Trophoblast cell (in vitro differentiated cells and primary cell): Measurements from ENCODE around the gene C1QA.

ENCODE experiments used
- DNase-seq, 2 donors: peaks; one replicate each; pipeline ENCODE4 v3.0.0-alpha.2; 2016
- H2AFZ ChIP-seq: 2 replicates; pipeline ENCODE4 v1.6.1; 2013; ENCODE audit warnings: low read length, moderate library complexity, mild to moderate bottlenecking; ENCODE audit not compliant: insufficient read depth, poor library complexity
- H2AK5ac ChIP-seq: 2 replicates; pipeline ENCODE4 v1.6.1; 2013; ENCODE audit warnings: mild to moderate bottlenecking, low read length
- H2BK120ac ChIP-seq: 2 replicates; pipeline ENCODE4 v1.6.1; 2013; ENCODE audit warnings: low read length, mild to moderate bottlenecking, moderate library complexity; ENCODE audit not compliant: insufficient read depth, poor library complexity
- H2BK12ac ChIP-seq: 2 replicates; pipeline ENCODE4 v1.6.1; 2013; ENCODE audit warnings: mild to moderate bottlenecking, low read length, moderate library complexity
- H2BK5ac ChIP-seq: 2 replicates; pipeline ENCODE4 v1.6.1; 2013; ENCODE audit warnings: low read length, low read depth, moderate library complexity, mild to moderate bottlenecking; ENCODE audit not compliant: poor library complexity
- H3K14ac ChIP-seq: 2 replicates; pipeline ENCODE4 v1.6.1; 2013; ENCODE audit warnings: mild to moderate bottlenecking, low read length
- H3K18ac ChIP-seq: 2 replicates; pipeline ENCODE4 v1.6.1; 2013; ENCODE audit warnings: mild to moderate bottlenecking, low read length
- H3K23ac ChIP-seq: 2 replicates; pipeline ENCODE4 v1.6.1; 2013; ENCODE audit warnings: low read length
- H3K27ac ChIP-seq: 2 replicates; pipeline ENCODE4 v1.5.1; 2013; ENCODE audit warnings: low read depth, mild to moderate bottlenecking, inconsistent platforms, low read length, moderate library complexity
- H3K27me3 ChIP-seq: 2 replicates; pipeline ENCODE4 v1.6.1; 2013; ENCODE audit warnings: inconsistent platforms, mild to moderate bottlenecking, low read length, moderate library complexity; ENCODE audit not compliant: insufficient read depth
- H3K36me3 ChIP-seq, 2 experiments: 1 replicate in 1 of 2; 2 replicates in 1 of 2; pipeline ENCODE4 v1.6.1; 2013; ENCODE audit warnings: low read length in 2 of 2, mild to moderate bottlenecking in 2 of 2, moderate library complexity in 1 of 2; ENCODE audit not compliant: insufficient read depth in 2 of 2, control insufficient read depth in 1 of 2
- H3K4ac ChIP-seq: 2 replicates; pipeline ENCODE4 v1.6.1; 2013; ENCODE audit warnings: low read depth, mild to moderate bottlenecking, low read length, moderate library complexity
- H3K4me1 ChIP-seq, 2 experiments: 1 replicate in 1 of 2; 2 replicates in 1 of 2; pipeline ENCODE4 v1.6.1; 2013; ENCODE audit warnings: low read length in 2 of 2, mild to moderate bottlenecking in 2 of 2, moderate library complexity in 1 of 2; ENCODE audit not compliant: insufficient read depth in 2 of 2, control insufficient read depth in 1 of 2
- H3K4me2 ChIP-seq: 2 replicates; pipeline ENCODE4 v1.6.1; 2013; ENCODE audit warnings: inconsistent platforms, mild to moderate bottlenecking, low read length, moderate library complexity
- H3K4me3 ChIP-seq: 2 replicates; pipeline ENCODE4 v1.5.1; 2013; ENCODE audit warnings: mild to moderate bottlenecking, low read depth, low read length, inconsistent platforms
- H3K79me1 ChIP-seq: one replicate; pipeline ENCODE4 v1.6.1; 2013; ENCODE audit warnings: low read length
- H3K79me2 ChIP-seq: 2 replicates; pipeline ENCODE4 v1.6.1; 2013; ENCODE audit warnings: low read length, mild to moderate bottlenecking; ENCODE audit not compliant: control insufficient read depth, insufficient read depth, poor library complexity
- H3K9ac ChIP-seq: 2 replicates; pipeline ENCODE4 v1.6.1; 2013; ENCODE audit warnings: mild to moderate bottlenecking, low read length
- H3K9me3 ChIP-seq: 2 replicates; pipeline ENCODE4 v1.6.1; 2013; ENCODE audit warnings: low read depth, mild to moderate bottlenecking, control low read depth, inconsistent platforms, low read length; ENCODE audit not compliant: insufficient read depth
- H4K12ac ChIP-seq: 2 replicates; pipeline ENCODE4 v1.6.1; 2013; ENCODE audit warnings: low read depth, mild to moderate bottlenecking, low read length, moderate library complexity
- H4K8ac ChIP-seq: 2 replicates; pipeline ENCODE4 v1.6.1; 2013; ENCODE audit warnings: low read depth, mild to moderate bottlenecking, low read length, moderate library complexity
- H4K91ac ChIP-seq: one replicate; pipeline ENCODE4 v1.6.1; 2013; ENCODE audit warnings: low read depth, mild to moderate bottlenecking, low read length, moderate library complexity
- WGBS: extraction: QIAGEN DNeasy Blood & Tissue Kit; methylation state at CpG from one replicate; pipeline ENCODE4 v1.1.7; 2013; ENCODE audit warnings: missing lambda C conversion rate; ENCODE audit not compliant: insufficient read length, insufficient coverage; ENCODE audit errors: extremely low coverage; 5-methylcytosine and 5-hydroxymethylcytosine counted together

C1QA gene

DNA sequence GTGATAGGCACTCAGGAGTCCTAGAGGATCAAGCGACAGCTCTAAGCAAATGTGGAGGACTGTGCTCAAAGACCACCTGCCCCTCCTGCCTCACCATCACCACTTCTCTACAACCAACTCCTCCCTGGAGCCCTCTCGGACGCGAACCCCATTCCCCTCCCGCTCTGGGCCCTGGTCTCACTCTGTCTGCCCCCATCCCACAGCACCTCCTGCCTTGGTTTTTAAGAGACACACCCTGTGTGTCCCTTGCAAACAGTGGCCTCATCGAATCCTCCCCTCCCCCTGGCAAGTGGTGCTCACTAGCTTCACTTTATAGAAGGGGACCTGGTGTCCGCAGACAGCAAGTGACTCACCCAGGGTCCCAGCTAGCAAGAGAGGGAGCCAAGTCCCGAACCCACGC, 44.4 kb upstream of the C1QA start:
- WGBS, result no CpG with 5 or more reads among the region's 9 CpGs
- Histone ChIP-seq H3K9me3 (peaks cover 5% of the 10 kb centered on the region), H2BK120ac (no peak overlapping the region), H4K12ac (no peak overlapping the region), H3K9ac (no peak overlapping the region), H3K4ac (no peak overlapping the region), H3K79me1 (no peaks in the 10 kb centered on the region), H3K4me1 (no peaks in the 10 kb centered on the region), H3K14ac (no peak overlapping the region), H3K79me2 (no peaks in the 10 kb centered on the region), H3K27me3 (peaks cover 2% of the 10 kb centered on the region), H3K18ac (no peak overlapping the region), H3K4me3 (no peak overlapping the region), H4K91ac (no peak overlapping the region), H2AK5ac (no peak overlapping the region), H3K4me2 (no peak overlapping the region), H2BK5ac (no peak overlapping the region), H3K23ac (no peak overlapping the region), H2BK12ac (no peak overlapping the region), H3K36me3 (no peaks in the 10 kb centered on the region), H4K8ac (no peak overlapping the region), H3K27ac (no peak overlapping the region), H2AFZ (no peak overlapping the region)
- DNase-seq, result no peak

GRCh38 chr1:22592919-22593790, 43.3 kb upstream of the C1QA start:
- H2AK5ac ChIP-seq, result no peak overlapping the region
- WGBS, result no CpG with 5 or more reads among the region's 38 CpGs

GRCh38 chr1:22594396-22594795, 42.0 kb upstream of the C1QA start:
- Histone ChIP-seq H2AFZ (no peak overlapping the region), H3K23ac (no peak overlapping the region), H3K9ac (no peak overlapping the region), H4K8ac (no peak overlapping the region), H3K27ac (no peak overlapping the region), H3K4me2 (no peak overlapping the region), H2BK5ac (no peak overlapping the region), H3K9me3 (peaks cover 5% of the 10 kb centered on the region), H3K4me1 (no peaks in the 10 kb centered on the region), H4K91ac (no peak overlapping the region), H3K27me3 (peaks cover 2% of the 10 kb centered on the region), H3K79me2 (no peaks in the 10 kb centered on the region), H3K14ac (no peak overlapping the region), H3K18ac (no peak overlapping the region), H3K36me3 (no peaks in the 10 kb centered on the region), H3K79me1 (no peaks in the 10 kb centered on the region), H4K12ac (no peak overlapping the region), H3K4ac (no peak overlapping the region), H2AK5ac (no peak overlapping the region), H2BK120ac (no peak overlapping the region), H2BK12ac (no peak overlapping the region), H3K4me3 (no peak overlapping the region)
- no peak for DNase-seq
- WGBS, result no CpG with 5 or more reads among the region's 10 CpGs

More at GRCh38 chr1:22592919-22593790, 43.3 kb upstream of the C1QA start:
- no peak overlapping the region for H2BK5ac ChIP-seq
- H3K9me3 ChIP-seq, result peaks cover 5% of the 10 kb centered on the region
- no peak overlapping the region for H3K23ac ChIP-seq
- no peaks in the 10 kb centered on the region for H3K36me3 ChIP-seq
- no peak overlapping the region for H3K18ac ChIP-seq
- H3K4me1 ChIP-seq, result no peaks in the 10 kb centered on the region
- H3K4ac ChIP-seq, result no peak overlapping the region
- no peaks in the 10 kb centered on the region for H3K79me2 ChIP-seq
- no peak overlapping the region for H3K9ac ChIP-seq
- no peaks in the 10 kb centered on the region for H3K79me1 ChIP-seq
- H3K14ac ChIP-seq, result no peak overlapping the region
- no peak overlapping the region for H3K27ac ChIP-seq
- no peak for DNase-seq
- H2BK120ac ChIP-seq, result no peak overlapping the region
- H2BK12ac ChIP-seq, result no peak overlapping the region
- no peak overlapping the region for H4K8ac ChIP-seq
- H3K4me3 ChIP-seq, result no peak overlapping the region
- no peak overlapping the region for H3K4me2 ChIP-seq
- H4K91ac ChIP-seq, result no peak overlapping the region
- peaks cover 2% of the 10 kb centered on the region for H3K27me3 ChIP-seq
- no peak overlapping the region for H4K12ac ChIP-seq
- no peak overlapping the region for H2AFZ ChIP-seq

- H3K79me2 ChIP-seq, result no peaks in the 10 kb centered on the region
- no peak overlapping the region for H2BK12ac ChIP-seq
- no peak overlapping the region for H4K12ac ChIP-seq
- H2AK5ac ChIP-seq, result no peak overlapping the region
- no peak overlapping the region for H2BK120ac ChIP-seq
- no peak overlapping the region for H3K4me2 ChIP-seq
- H3K14ac ChIP-seq, result no peak overlapping the region
- no peak overlapping the region for H4K8ac ChIP-seq
- no peaks in the 10 kb centered on the region for H3K79me1 ChIP-seq
- no peak overlapping the region for H3K23ac ChIP-seq
- no peak overlapping the region for H3K18ac ChIP-seq
- H3K27ac ChIP-seq, result no peak overlapping the region
- H3K36me3 ChIP-seq, result no peaks in the 10 kb centered on the region
- H3K4me3 ChIP-seq, result no peak overlapping the region
- H2BK5ac ChIP-seq, result no peak overlapping the region
- no peak overlapping the region for H3K9ac ChIP-seq
- H3K4me1 ChIP-seq, result no peaks in the 10 kb centered on the region
- H2AFZ ChIP-seq, result no peak overlapping the region
- no peak overlapping the region for H4K91ac ChIP-seq
- no peak overlapping the region for H3K4ac ChIP-seq
- peaks cover 2% of the 10 kb centered on the region for H3K27me3 ChIP-seq
- no CpG with 5 or more reads among the region's 7 CpGs for WGBS
- DNase-seq, result no peak
- H3K9me3 ChIP-seq, result peaks cover 5% of the 10 kb centered on the region
Observed at GRCh38 chr1:22595108-22595507, 41.3 kb upstream of the C1QA start.
